Natural killer cell (primary cell): ENCODE data around the gene MUC5AC. TPM values are rescaled to one million over a fixed set of nuclear protein-coding genes. Genes with fewer than 3 reads are reported as not detected.

Experiments used
- ATAC-seq, 3 donors: fragments of 150-1000 bp in 2 of 3; fragments of 200-7000 bp in 1 of 3; cut with Tn5 transposase; 1 replicate in 1 of 3; 2 replicates in 2 of 3; pipeline ENCODE4 v1.10.0; 2021; ENCODE audit warnings: mild to moderate bottlenecking in 2 of 3, moderate library complexity in 2 of 3
- DNase-seq, 2 donors: peaks; one replicate each; pipeline versions ENCODE4 v3.0.0 to v3.0.0-alpha.2; 2013 to 2021; ENCODE audit warnings: mixed read lengths in 1 of 2
- H3K27ac ChIP-seq: one replicate; pipeline ENCODE4 v1.5.1; 2013; ENCODE audit warnings: mild to moderate bottlenecking, low read length
- H3K27me3 ChIP-seq: one replicate; pipeline ENCODE4 v1.6.1; 2013; ENCODE audit warnings: low read length; ENCODE audit not compliant: control insufficient read depth, insufficient read depth
- H3K36me3 ChIP-seq: one replicate; pipeline ENCODE4 v1.6.1; 2013; ENCODE audit warnings: low read length; ENCODE audit not compliant: control insufficient read depth, insufficient read depth
- H3K4me1 ChIP-seq: one replicate; pipeline ENCODE4 v1.6.1; 2013; ENCODE audit warnings: low read length; ENCODE audit not compliant: control insufficient read depth, insufficient read depth
- H3K4me3 ChIP-seq: one replicate; pipeline ENCODE4 v1.5.1; 2013; ENCODE audit warnings: low read length
- H3K9me3 ChIP-seq: one replicate; pipeline ENCODE4 v1.6.1; 2013; ENCODE audit warnings: low read length; ENCODE audit not compliant: control insufficient read depth, insufficient read depth
- H3K27ac Mint-ChIP-seq, 2 donors: one replicate each; pipeline ENCODE4 v1.8.0; 2022; ENCODE audit warnings: mild to moderate bottlenecking in 2 of 2, mixed read lengths in 2 of 2, moderate library complexity in 1 of 2
- H3K27me3 Mint-ChIP-seq, 2 donors: one replicate each; pipeline ENCODE4 v1.8.0; 2022; ENCODE audit warnings: low read depth in 2 of 2, mixed read lengths in 2 of 2
- H3K36me3 Mint-ChIP-seq: one replicate; pipeline ENCODE4 v1.8.0; 2022; ENCODE audit warnings: mixed read lengths
- H3K4me1 Mint-ChIP-seq, 2 donors: one replicate each; pipeline ENCODE4 v1.8.0; 2022; ENCODE audit warnings: mixed read lengths in 2 of 2
- H3K4me3 Mint-ChIP-seq: one replicate; pipeline ENCODE4 v1.8.0; 2022; ENCODE audit warnings: mild to moderate bottlenecking, moderate library complexity, mixed read lengths
- H3K9me3 Mint-ChIP-seq, 2 donors: one replicate each; pipeline ENCODE4 v1.8.0; 2022; ENCODE audit warnings: mixed read lengths in 2 of 2
- CTCF ChIP-seq: fragments of 200-600 bp; IDR thresholded peaks from one replicate; pipeline ENCODE4 v1.8.0; 2022; ENCODE audit warnings: antibody characterized with exemption
- WGBS: methylation state at CpG from one replicate; pipeline ENCODE4 v1.1.7; 2013; ENCODE audit warnings: missing lambda C conversion rate; ENCODE audit not compliant: insufficient coverage; 5-methylcytosine and 5-hydroxymethylcytosine counted together
- intact Hi-C: fragments of 100-400 bp; cut with micrococcal nuclease; formaldehyde crosslinking; loops from one replicate; pipeline ENCODE4 v1.14.2; 2022
- total RNA-seq, 4 donors: library from RNA; stranded (reverse); fragments of 120-200 nt in 1 of 4; gene quantifications; one replicate each; pipeline versions ENCODE4 v1.2.3 to v1.2.4, GENCODE V29; 2013 to 2022

MUC5AC gene
- total RNA-seq, 3 donors from 2014 or later (not counting 1 experiment from before 2014, with no cell fraction given) = not detected

GRCh38 chr11:1167256-1167655 lies 9.5 kb downstream of the MUC5AC start:
- ATAC-seq (no peak), DNase-seq (no peak)
- Mint-ChIP-seq H3K36me3 (no peaks in the 10 kb centered on the region), H3K27ac (no peak overlapping the region), H3K27me3 (no peaks in the 10 kb centered on the region), H3K4me1 (no peaks in the 10 kb centered on the region), H3K4me3 (no peak overlapping the region), H3K9me3 (peaks cover 3 to 10% of the 10 kb centered on the region in 2 donors)
- no peaks in the 10 kb centered on the region for H3K27me3 ChIP-seq
- H3K4me3 ChIP-seq = no peak overlapping the region
- 85% methylated on average over 7 of the region's 7 CpGs for WGBS
- no peaks in the 10 kb centered on the region for H3K4me1 ChIP-seq
- TF ChIP-seq CTCF = no peak
- H3K27ac ChIP-seq = no peak overlapping the region
- H3K36me3 ChIP-seq = no peaks in the 10 kb centered on the region
- no peaks in the 10 kb centered on the region for H3K9me3 ChIP-seq
- intact Hi-C loops = no loop called here

- no peaks in the 10 kb centered on the region for H3K36me3 ChIP-seq
- no peak for TF ChIP-seq CTCF
- Mint-ChIP-seq H3K27ac (no peak overlapping the region), H3K4me1 (no peaks in the 10 kb centered on the region), H3K36me3 (no peaks in the 10 kb centered on the region), H3K27me3 (no peaks in the 10 kb centered on the region), H3K4me3 (no peak overlapping the region), H3K9me3 (peaks cover 3 to 10% of the 10 kb centered on the region in 2 donors)
- DNase-seq (no peak), ATAC-seq (no peak)
- H3K4me3 ChIP-seq = no peak overlapping the region
- no peaks in the 10 kb centered on the region for H3K4me1 ChIP-seq
- intact Hi-C loops = no loop called here
- no peaks in the 10 kb centered on the region for H3K9me3 ChIP-seq
- no peaks in the 10 kb centered on the region for H3K27me3 ChIP-seq
- 90% methylated on average over 19 of the region's 19 CpGs for WGBS
- H3K27ac ChIP-seq = no peak overlapping the region
Observed at GRCh38 chr11:1167751-1168231, 10.0 kb downstream of the MUC5AC start.

GRCh38 chr11:1168256-1168655 lies 10.5 kb downstream of the MUC5AC start:
- Histone ChIP-seq H3K27ac (no peak overlapping the region), H3K4me1 (no peaks in the 10 kb centered on the region), H3K9me3 (no peaks in the 10 kb centered on the region), H3K36me3 (no peaks in the 10 kb centered on the region), H3K4me3 (no peak overlapping the region), H3K27me3 (no peaks in the 10 kb centered on the region)
- H3K27ac Mint-ChIP-seq = no peak overlapping the region
- H3K36me3 Mint-ChIP-seq = no peaks in the 10 kb centered on the region
- TF ChIP-seq CTCF = no peak
- H3K9me3 Mint-ChIP-seq = peaks cover 3 to 10% of the 10 kb centered on the region in 2 donors
- H3K4me1 Mint-ChIP-seq = no peaks in the 10 kb centered on the region
- 93% methylated on average over 11 of the region's 11 CpGs for WGBS
- DNase-seq = no peak
- no peaks in the 10 kb centered on the region for H3K27me3 Mint-ChIP-seq
- H3K4me3 Mint-ChIP-seq = no peak overlapping the region
- ATAC-seq = no peak
- intact Hi-C loops = no loop called here

GRCh38 chr11:1168721-1169161 lies 11.0 kb downstream of the MUC5AC start:
- 95% methylated on average over 23 of the region's 23 CpGs for WGBS
- no peaks in the 10 kb centered on the region for H3K4me1 Mint-ChIP-seq

More at GRCh38 chr11:1168721-1169161, 11.0 kb downstream of the MUC5AC start:
- DNase-seq = no peak
- Mint-ChIP-seq H3K27ac (no peak overlapping the region), H3K36me3 (no peaks in the 10 kb centered on the region), H3K27me3 (no peaks in the 10 kb centered on the region), H3K9me3 (peaks cover 3 to 10% of the 10 kb centered on the region in 2 donors), H3K4me3 (no peak overlapping the region)
- no peaks in the 10 kb centered on the region for H3K36me3 ChIP-seq
- no peak for TF ChIP-seq CTCF
- intact Hi-C loops = no loop called here
- H3K4me3 ChIP-seq = no peak overlapping the region
- H3K27me3 ChIP-seq = no peaks in the 10 kb centered on the region
- no peak overlapping the region for H3K27ac ChIP-seq
- ATAC-seq = no peak
- H3K9me3 ChIP-seq = no peaks in the 10 kb centered on the region
- H3K4me1 ChIP-seq = no peaks in the 10 kb centered on the region
